ENCODE data around the gene MLN. TPM values are rescaled to one million over a fixed set of nuclear protein-coding genes. Genes with fewer than 3 reads are reported as not detected.

MLN gene
- total and polyA plus RNA-seq, 2 experiments from 2014 or later = not detected

DNA sequence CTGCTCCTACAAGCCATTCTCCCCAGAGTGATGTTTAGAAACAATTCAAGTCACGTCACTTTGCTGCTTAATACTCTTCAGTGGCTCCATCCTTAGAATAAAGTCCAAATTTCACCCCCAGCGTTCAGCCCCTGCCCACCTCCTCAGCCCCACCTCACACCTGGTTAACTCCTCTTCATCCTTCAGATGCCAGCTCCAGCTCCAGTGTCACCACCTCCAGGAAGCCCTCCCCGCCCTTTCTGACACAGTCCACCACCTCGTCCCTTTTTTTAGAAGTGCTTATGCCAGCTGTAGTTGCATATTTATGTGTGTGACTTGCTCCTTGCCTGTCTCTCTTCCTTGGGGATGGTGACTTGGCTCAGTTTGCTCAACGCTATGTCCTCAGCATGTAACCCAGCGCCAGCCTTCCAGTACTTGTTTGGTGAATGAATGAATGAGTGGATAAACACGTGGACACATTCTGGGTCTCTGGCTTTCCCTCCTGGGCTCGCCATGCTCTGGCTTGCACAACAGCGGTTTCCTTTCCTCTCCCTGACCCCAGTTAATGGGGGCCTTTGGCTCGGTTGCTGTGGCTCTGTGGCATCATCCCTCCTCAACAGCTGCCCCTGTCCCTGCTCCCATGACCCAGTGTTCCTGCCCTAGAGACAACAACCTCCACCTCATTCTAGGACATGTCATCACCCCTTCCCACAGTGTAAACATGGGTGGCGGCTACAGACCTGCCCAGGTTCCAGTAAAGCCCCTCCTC lies 53.4 kb downstream of the MLN start:
- no peaks in the 10 kb centered on the region for H3K36me3 Mint-ChIP-seq (ENCODE audit: low read depth)
- Histone ChIP-seq H3K4me2 (no peak overlapping the region), H3K27ac (ENCODE audit: low read depth) (no peak overlapping the region), H4K20me1 (replicated peaks; ENCODE audit: insufficient read depth) (no peaks in the 10 kb centered on the region), H3K9me2 (ENCODE audit: insufficient read depth) (no peaks in the 10 kb centered on the region), H3K27me3 (ENCODE audit: insufficient read depth) (no peaks in the 10 kb centered on the region), H2AFZ (no peak overlapping the region), H3K4me1 (ENCODE audit: insufficient read depth) (peaks cover 9% of the 10 kb centered on the region), H3K36me3 (ENCODE audit: insufficient read depth) (no peaks in the 10 kb centered on the region), H3K4me3 (no peak overlapping the region), H3K79me2 (replicated peaks; ENCODE audit: insufficient read depth) (no peaks in the 10 kb centered on the region), H3F3A (replicated peaks; ENCODE audit: low read depth) (no peaks in the 10 kb centered on the region)
- peaks cover 25% of the 10 kb centered on the region for H3K4me1 Mint-ChIP-seq
- H3K27me3 Mint-ChIP-seq (ENCODE audit: insufficient read depth, low read depth, poor library complexity) = peaks cover 12% of the 10 kb centered on the region
- no peak overlapping the region for H3K27ac Mint-ChIP-seq
- ATAC-seq (no peak), DNase-seq (ENCODE audit: low spot score) (no peak)
- TF ChIP-seq, protein P1, sequence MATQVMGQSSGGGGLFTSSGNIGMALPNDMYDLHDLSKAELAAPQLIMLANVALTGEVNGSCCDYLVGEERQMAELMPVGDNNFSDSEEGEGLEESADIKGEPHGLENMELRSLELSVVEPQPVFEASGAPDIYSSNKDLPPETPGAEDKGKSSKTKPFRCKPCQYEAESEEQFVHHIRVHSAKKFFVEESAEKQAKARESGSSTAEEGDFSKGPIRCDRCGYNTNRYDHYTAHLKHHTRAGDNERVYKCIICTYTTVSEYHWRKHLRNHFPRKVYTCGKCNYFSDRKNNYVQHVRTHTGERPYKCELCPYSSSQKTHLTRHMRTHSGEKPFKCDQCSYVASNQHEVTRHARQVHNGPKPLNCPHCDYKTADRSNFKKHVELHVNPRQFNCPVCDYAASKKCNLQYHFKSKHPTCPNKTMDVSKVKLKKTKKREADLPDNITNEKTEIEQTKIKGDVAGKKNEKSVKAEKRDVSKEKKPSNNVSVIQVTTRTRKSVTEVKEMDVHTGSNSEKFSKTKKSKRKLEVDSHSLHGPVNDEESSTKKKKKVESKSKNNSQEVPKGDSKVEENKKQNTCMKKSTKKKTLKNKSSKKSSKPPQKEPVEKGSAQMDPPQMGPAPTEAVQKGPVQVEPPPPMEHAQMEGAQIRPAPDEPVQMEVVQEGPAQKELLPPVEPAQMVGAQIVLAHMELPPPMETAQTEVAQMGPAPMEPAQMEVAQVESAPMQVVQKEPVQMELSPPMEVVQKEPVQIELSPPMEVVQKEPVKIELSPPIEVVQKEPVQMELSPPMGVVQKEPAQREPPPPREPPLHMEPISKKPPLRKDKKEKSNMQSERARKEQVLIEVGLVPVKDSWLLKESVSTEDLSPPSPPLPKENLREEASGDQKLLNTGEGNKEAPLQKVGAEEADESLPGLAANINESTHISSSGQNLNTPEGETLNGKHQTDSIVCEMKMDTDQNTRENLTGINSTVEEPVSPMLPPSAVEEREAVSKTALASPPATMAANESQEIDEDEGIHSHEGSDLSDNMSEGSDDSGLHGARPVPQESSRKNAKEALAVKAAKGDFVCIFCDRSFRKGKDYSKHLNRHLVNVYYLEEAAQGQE (IDR thresholded peaks at IDR 0.05; ENCODE audit: unreplicated experiment) = no peak
- H3K9me3 Mint-ChIP-seq = no peaks in the 10 kb centered on the region
- H3K4me3 Mint-ChIP-seq = no peak overlapping the region

DNA sequence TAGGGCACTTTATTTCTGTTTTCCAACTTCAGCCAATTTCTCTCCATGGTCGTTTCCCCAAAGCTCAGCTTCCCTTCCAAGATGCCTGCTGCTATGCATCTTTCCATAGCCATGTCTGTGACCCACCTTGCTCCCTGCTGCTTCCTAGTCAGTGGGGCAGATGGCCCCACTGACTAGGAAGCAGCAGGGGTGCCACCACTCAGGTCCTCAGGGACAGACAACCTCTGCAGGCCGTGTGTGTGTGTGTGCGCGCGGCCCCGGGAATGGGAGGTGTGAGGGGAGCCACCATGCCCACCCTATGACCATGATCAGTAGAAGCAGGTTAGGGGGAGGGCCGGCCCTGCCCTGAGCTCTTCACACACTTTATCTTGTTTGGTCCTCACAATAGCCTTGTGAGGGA lies 54.4 kb downstream of the MLN start:
- Mint-ChIP-seq H3K27ac (no peak overlapping the region), H3K4me1 (peaks cover 30% of the 10 kb centered on the region), H3K4me3 (no peak overlapping the region), H3K27me3 (ENCODE audit: insufficient read depth, low read depth, poor library complexity) (peaks cover 12% of the 10 kb centered on the region), H3K36me3 (ENCODE audit: low read depth) (no peaks in the 10 kb centered on the region), H3K9me3 (no peaks in the 10 kb centered on the region)
- Histone ChIP-seq H3K36me3 (ENCODE audit: insufficient read depth) (no peaks in the 10 kb centered on the region), H3K4me3 (no peak overlapping the region), H3K27me3 (ENCODE audit: insufficient read depth) (no peaks in the 10 kb centered on the region), H3K27ac (ENCODE audit: low read depth) (no peak overlapping the region), H3K9me2 (ENCODE audit: insufficient read depth) (no peaks in the 10 kb centered on the region), H3F3A (replicated peaks; ENCODE audit: low read depth) (no peaks in the 10 kb centered on the region), H3K79me2 (replicated peaks; ENCODE audit: insufficient read depth) (no peaks in the 10 kb centered on the region), H3K4me2 (no peak overlapping the region), H3K4me1 (ENCODE audit: insufficient read depth) (peaks cover 14% of the 10 kb centered on the region), H4K20me1 (replicated peaks; ENCODE audit: insufficient read depth) (no peaks in the 10 kb centered on the region), H2AFZ (no peak overlapping the region)
- DNase-seq (ENCODE audit: low spot score) = no peak
- no peak for ATAC-seq
- TF ChIP-seq EZH2phosphoT487 (IDR thresholded peaks at IDR 0.05; ENCODE audit: unreplicated experiment) = no peak
- no peak for TF ChIP-seq EZH2 (IDR thresholded peaks at IDR 0.05; ENCODE audit: low read depth, unreplicated experiment)
- TF ChIP-seq, protein P2, sequence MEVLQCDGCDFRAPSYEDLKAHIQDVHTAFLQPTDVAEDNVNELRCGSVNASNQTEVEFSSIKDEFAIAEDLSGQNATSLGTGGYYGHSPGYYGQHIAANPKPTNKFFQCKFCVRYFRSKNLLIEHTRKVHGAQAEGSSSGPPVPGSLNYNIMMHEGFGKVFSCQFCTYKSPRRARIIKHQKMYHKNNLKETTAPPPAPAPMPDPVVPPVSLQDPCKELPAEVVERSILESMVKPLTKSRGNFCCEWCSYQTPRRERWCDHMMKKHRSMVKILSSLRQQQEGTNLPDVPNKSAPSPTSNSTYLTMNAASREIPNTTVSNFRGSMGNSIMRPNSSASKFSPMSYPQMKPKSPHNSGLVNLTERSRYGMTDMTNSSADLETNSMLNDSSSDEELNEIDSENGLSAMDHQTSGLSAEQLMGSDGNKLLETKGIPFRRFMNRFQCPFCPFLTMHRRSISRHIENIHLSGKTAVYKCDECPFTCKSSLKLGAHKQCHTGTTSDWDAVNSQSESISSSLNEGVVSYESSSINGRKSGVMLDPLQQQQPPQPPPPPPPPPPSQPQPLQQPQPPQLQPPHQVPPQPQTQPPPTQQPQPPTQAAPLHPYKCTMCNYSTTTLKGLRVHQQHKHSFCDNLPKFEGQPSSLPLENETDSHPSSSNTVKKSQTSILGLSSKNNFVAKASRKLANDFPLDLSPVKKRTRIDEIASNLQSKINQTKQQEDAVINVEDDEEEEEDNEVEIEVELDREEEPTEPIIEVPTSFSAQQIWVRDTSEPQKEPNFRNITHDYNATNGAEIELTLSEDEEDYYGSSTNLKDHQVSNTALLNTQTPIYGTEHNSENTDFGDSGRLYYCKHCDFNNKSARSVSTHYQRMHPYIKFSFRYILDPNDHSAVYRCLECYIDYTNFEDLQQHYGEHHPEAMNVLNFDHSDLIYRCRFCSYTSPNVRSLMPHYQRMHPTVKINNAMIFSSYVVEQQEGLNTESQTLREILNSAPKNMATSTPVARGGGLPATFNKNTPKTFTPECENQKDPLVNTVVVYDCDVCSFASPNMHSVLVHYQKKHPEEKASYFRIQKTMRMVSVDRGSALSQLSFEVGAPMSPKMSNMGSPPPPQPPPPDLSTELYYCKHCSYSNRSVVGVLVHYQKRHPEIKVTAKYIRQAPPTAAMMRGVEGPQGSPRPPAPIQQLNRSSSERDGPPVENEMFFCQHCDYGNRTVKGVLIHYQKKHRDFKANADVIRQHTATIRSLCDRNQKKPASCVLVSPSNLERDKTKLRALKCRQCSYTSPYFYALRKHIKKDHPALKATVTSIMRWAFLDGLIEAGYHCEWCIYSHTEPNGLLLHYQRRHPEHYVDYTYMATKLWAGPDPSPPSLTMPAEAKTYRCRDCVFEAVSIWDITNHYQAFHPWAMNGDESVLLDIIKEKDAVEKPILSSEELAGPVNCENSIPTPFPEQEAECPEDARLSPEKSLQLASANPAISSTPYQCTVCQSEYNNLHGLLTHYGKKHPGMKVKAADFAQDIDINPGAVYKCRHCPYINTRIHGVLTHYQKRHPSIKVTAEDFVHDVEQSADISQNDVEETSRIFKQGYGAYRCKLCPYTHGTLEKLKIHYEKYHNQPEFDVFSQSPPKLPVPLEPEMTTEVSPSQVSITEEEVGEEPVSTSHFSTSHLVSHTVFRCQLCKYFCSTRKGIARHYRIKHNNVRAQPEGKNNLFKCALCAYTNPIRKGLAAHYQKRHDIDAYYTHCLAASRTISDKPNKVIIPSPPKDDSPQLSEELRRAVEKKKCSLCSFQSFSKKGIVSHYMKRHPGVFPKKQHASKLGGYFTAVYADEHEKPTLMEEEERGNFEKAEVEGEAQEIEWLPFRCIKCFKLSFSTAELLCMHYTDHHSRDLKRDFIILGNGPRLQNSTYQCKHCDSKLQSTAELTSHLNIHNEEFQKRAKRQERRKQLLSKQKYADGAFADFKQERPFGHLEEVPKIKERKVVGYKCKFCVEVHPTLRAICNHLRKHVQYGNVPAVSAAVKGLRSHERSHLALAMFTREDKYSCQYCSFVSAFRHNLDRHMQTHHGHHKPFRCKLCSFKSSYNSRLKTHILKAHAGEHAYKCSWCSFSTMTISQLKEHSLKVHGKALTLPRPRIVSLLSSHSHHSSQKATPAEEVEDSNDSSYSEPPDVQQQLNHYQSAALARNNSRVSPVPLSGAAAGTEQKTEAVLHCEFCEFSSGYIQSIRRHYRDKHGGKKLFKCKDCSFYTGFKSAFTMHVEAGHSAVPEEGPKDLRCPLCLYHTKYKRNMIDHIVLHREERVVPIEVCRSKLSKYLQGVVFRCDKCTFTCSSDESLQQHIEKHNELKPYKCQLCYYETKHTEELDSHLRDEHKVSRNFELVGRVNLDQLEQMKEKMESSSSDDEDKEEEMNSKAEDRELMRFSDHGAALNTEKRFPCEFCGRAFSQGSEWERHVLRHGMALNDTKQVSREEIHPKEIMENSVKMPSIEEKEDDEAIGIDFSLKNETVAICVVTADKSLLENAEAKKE (CRISPR knock-in tag; IDR thresholded peaks at IDR 0.05) = no peak
- no peak for TF ChIP-seq STAT1 (IDR thresholded peaks at IDR 0.05; ENCODE audit: unreplicated experiment)
- TF ChIP-seq ZNF114 (CRISPR knock-in tag; IDR thresholded peaks at IDR 0.05) = no peak
- TF ChIP-seq, protein P1 (IDR thresholded peaks at IDR 0.05; ENCODE audit: unreplicated experiment) = no peak
- no peak for TF ChIP-seq NANOG (IDR thresholded peaks at IDR 0.05; ENCODE audit: borderline replicate concordance)
